Body of pancreas (tissue), 4 donors: Measurements from ENCODE around the gene EIF3F. TPM values are rescaled to one million over a fixed set of nuclear protein-coding genes. Genes with fewer than 3 reads are reported as not detected.

Source experiments
- ATAC-seq: fragments of 150-250 bp; one replicate; pipeline ENCODE4 v1.9.1; 2016
- DNase-seq, 4 donors: peaks; one replicate each; pipeline ENCODE4 v3.0.0-alpha.2; 2019
- H3K27ac ChIP-seq, 4 donors: fragments of 200-600 bp; sonication (generic); 1 replicate in 3 of 4; 2 replicates in 1 of 4; pipeline versions ENCODE4 v1.5.1 to v1.6.1; 2016 to 2019; ENCODE audit warnings: mild to moderate bottlenecking in 1 of 4, mixed read lengths in 1 of 4, moderate library complexity in 1 of 4
- H3K27me3 ChIP-seq, 2 donors: fragments of 200-600 bp; sonication (generic); one replicate each; pipeline ENCODE4 v1.6.0; 2016; ENCODE audit warnings: mild to moderate bottlenecking in 1 of 2
- H3K36me3 ChIP-seq, 2 donors: fragments of 200-600 bp; sonication (generic); replicated peaks in 1 of 2; 2 replicates each; pipeline ENCODE4 v1.5.1; 2016; ENCODE audit warnings: low read depth in 2 of 2; ENCODE audit not compliant: insufficient read depth in 1 of 2
- H3K4me1 ChIP-seq: fragments of 200-600 bp; sonication (generic); one replicate; pipeline ENCODE4 v1.6.0; 2016
- H3K4me3 ChIP-seq, 2 donors: fragments of 200-600 bp; sonication (generic); 1 replicate in 1 of 2; 2 replicates in 1 of 2; pipeline ENCODE4 v1.5.1; 2016 to 2019
- H3K9me3 ChIP-seq, 3 donors: fragments of 200-600 bp; sonication (generic); 1 replicate in 2 of 3; 2 replicates in 1 of 3; pipeline ENCODE4 v1.5.1; 2016
- POLR2A ChIP-seq, 3 donors: fragments of 450-650 bp; IDR thresholded peaks; one replicate each; pipeline ENCODE4 v1.6.1; 2016; ENCODE audit warnings: antibody characterized with exemption in 3 of 3, mild to moderate bottlenecking in 2 of 3
- WGBS, 2 donors: methylation state at CpG; one replicate each; pipeline ENCODE4 v1.1.5; 2017; 5-methylcytosine and 5-hydroxymethylcytosine counted together
- intact Hi-C: fragments of 100-400 bp; cut with DNase I; formaldehyde crosslinking; loops from one replicate; pipeline ENCODE4 v1.15.1; 2023
- small RNA-seq: library from RNA; depleted of rRNA; stranded (forward); fragments of <200 nt; gene quantifications from one replicate; pipeline ENCODE3, GENCODE V24; 2016
- total RNA-seq, 2 donors: library from RNA; depleted of rRNA; stranded (reverse); fragments of >200 nt; gene quantifications; one replicate each; pipeline ENCODE4 v1.1.0, GENCODE V29; 2016
- TF ChIP-seq, protein P1 (sequence below), 7 experiments: fragments of 450-650 bp in 4 of 7; fragments of 200-600 bp in 3 of 7; sonication (generic) in 3 of 7; IDR thresholded peaks; one replicate each; pipeline ENCODE4 v1.5.1; 2016 to 2019; ENCODE audit warnings: antibody characterized with exemption in 7 of 7

EIF3F gene
- total RNA-seq, 2 donors from 2014 or later: 138 to 153 TPM

DNA sequence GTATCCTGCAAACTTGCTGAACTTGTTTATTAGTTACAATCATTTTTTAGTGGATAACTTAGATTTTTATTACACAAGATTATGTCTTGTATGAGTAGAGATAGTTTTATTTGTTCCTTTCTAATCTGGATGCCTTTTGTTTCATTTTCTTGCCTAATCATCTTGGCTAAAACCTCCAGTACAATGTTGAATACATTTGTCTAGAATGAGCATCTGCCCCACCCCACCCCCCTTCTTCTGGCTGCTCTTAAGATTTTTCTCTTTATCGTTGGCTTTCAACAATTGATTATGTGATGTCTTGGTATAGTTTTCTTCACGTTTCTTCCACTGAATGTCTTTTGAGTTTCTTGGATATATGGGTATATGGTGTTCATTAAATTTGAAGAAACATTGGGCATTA, 56.6 kb downstream of the EIF3F start:
- intact Hi-C loops: no loop called here

DNA sequence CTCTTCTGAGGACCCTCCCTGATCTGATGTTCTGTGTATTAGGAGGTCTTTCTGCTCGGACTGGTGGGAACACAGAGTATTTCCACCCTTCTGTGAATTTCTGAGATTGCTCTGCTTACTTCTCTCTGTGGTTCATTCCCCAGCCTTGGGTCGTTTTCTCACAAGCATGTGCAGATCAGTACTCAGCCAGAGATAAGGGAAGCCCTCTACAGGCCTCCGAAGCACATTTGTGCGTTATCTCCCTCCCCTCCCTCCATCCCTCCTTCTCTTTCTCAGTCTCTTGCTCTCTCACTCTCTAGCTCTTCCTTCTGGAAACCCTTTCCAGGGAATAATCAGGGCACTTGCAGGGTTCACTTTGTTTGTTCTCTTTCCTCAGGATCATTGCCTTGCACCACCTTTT, 58.7 kb downstream of the EIF3F start:
- 49 to 57% methylated on average over 4 of the region's 4 CpGs for WGBS, 2 donors

More for the DNA sequence above, 56.6 kb downstream of the EIF3F start:
- no peaks in the 10 kb centered on the region for H3K4me1 ChIP-seq
- no peaks in the 10 kb centered on the region for H3K36me3 ChIP-seq
- no peaks in the 10 kb centered on the region for H3K9me3 ChIP-seq
- WGBS, 2 donors: 49 to 54% methylated on average over 2 of the region's 2 CpGs
- TF ChIP-seq POLR2A (IDR thresholded peaks at IDR 0.05): no peak
- TF ChIP-seq, protein P1, sequence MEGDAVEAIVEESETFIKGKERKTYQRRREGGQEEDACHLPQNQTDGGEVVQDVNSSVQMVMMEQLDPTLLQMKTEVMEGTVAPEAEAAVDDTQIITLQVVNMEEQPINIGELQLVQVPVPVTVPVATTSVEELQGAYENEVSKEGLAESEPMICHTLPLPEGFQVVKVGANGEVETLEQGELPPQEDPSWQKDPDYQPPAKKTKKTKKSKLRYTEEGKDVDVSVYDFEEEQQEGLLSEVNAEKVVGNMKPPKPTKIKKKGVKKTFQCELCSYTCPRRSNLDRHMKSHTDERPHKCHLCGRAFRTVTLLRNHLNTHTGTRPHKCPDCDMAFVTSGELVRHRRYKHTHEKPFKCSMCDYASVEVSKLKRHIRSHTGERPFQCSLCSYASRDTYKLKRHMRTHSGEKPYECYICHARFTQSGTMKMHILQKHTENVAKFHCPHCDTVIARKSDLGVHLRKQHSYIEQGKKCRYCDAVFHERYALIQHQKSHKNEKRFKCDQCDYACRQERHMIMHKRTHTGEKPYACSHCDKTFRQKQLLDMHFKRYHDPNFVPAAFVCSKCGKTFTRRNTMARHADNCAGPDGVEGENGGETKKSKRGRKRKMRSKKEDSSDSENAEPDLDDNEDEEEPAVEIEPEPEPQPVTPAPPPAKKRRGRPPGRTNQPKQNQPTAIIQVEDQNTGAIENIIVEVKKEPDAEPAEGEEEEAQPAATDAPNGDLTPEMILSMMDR (IDR thresholded peaks at IDR 0.05): no peak
- no peaks in the 10 kb centered on the region for H3K27me3 ChIP-seq
- no peak overlapping the region for H3K27ac ChIP-seq
- DNase-seq: no peak
- ATAC-seq: no peak
- no peak overlapping the region for H3K4me3 ChIP-seq

DNA sequence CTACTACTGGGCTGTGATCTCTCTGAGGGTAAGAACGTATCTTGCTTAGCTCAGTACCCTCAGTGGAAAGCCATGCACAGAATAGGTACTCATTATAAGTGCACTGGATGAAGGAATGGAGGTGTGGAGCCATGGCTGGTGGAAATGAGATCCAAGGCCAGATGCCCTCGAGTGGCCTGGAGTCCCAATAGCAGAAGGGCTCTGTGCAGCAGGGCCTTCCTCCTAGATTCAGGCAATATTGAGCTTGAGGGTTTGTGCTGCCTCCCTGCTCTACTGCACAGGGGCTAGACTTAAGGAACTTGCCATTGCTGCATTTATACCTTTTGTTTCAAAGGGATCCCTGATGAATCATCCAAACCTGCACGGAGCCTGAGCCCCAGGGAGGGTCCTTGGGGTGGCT, 60.2 kb downstream of the EIF3F start:
- DNase-seq: no peak
- no peaks in the 10 kb centered on the region for H3K36me3 ChIP-seq
- TF ChIP-seq POLR2A (IDR thresholded peaks at IDR 0.05): no peak
- TF ChIP-seq, protein P1 (IDR thresholded peaks at IDR 0.05): no peak
- ATAC-seq: no peak
- no peaks in the 10 kb centered on the region for H3K9me3 ChIP-seq
- intact Hi-C loops: no loop called here
- no peak overlapping the region for H3K4me3 ChIP-seq
- H3K4me1 ChIP-seq: no peaks in the 10 kb centered on the region
- H3K27ac ChIP-seq: no peak overlapping the region
- WGBS, 2 donors: 52 to 68% methylated on average over 3 of the region's 3 CpGs
- H3K27me3 ChIP-seq: no peaks in the 10 kb centered on the region

More for the DNA sequence above, 58.7 kb downstream of the EIF3F start:
- DNase-seq (no peak), ATAC-seq (no peak)
- intact Hi-C loops: no loop called here
- no peaks in the 10 kb centered on the region for H3K4me1 ChIP-seq
- no peak for TF ChIP-seq POLR2A (IDR thresholded peaks at IDR 0.05)
- no peak overlapping the region for H3K27ac ChIP-seq
- no peak overlapping the region for H3K4me3 ChIP-seq
- H3K36me3 ChIP-seq: no peaks in the 10 kb centered on the region
- H3K27me3 ChIP-seq: no peaks in the 10 kb centered on the region
- no peaks in the 10 kb centered on the region for H3K9me3 ChIP-seq

DNA sequence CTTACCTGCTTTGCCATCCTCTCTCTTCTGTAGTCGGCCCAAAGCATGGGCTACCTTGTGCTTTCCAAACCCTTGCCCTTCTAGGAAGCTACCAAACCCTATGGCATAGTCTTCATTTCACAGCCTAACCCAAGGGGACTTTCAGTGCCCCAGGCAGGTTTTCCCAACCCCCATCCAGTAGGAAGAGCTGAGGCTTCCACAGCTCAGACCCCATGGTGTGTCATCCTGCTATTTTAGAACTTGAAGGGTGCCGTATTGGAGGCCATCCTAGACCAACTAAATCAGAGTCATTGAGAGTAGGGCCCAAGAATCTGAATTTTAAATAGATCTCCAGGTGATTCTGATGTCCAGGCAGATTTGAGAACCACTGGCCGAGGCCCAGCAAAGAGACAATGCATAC, 61.9 kb downstream of the EIF3F start:
- ATAC-seq (no peak), DNase-seq (no peak)
- TF ChIP-seq, protein P1 (IDR thresholded peaks at IDR 0.05): no peak
- TF ChIP-seq POLR2A (IDR thresholded peaks at IDR 0.05): no peak
- 77 to 82% methylated on average over 3 of the region's 3 CpGs for WGBS, 2 donors
- H3K4me3 ChIP-seq: no peak overlapping the region
- H3K27ac ChIP-seq: no peak overlapping the region
- no peaks in the 10 kb centered on the region for H3K27me3 ChIP-seq
- intact Hi-C loops: no loop called here
- H3K9me3 ChIP-seq: no peaks in the 10 kb centered on the region
- no peaks in the 10 kb centered on the region for H3K36me3 ChIP-seq
- H3K4me1 ChIP-seq: no peaks in the 10 kb centered on the region

Small RNA genes within 50 kb of the gene (small RNA-seq; reads per million reads assigned to genes)
- not detected for gene COX6CP5

Other genes with a start within 250 kb of the EIF3F start
- not detected for gene OR5P2, start 190.4 kb upstream of the EIF3F start, total RNA-seq
- under 1 TPM in 1 of 2 donors, not detected in 1; 0.78 TPM for gene OR5P3, start 156.5 kb upstream of the EIF3F start, total RNA-seq
- gene OR10A6, start 56.1 kb upstream of the EIF3F start, total RNA-seq: not detected
- gene OR10A3, start 45.6 kb upstream of the EIF3F start, total RNA-seq: not detected
- not detected for gene NLRP10, start 21.9 kb upstream of the EIF3F start, total RNA-seq
- gene TUB, start 93.9 kb downstream of the EIF3F start, total RNA-seq: 1 to 10 TPM; 2.9 to 8.6 TPM
- 10 to 100 TPM; 40.0 to 44.5 TPM for gene RIC3, start 181.7 kb downstream of the EIF3F start, total RNA-seq